Mucosa of descending colon (tissue), 3 donors: Measurements from ENCODE around the gene SCGB1D1. TPM values are rescaled to one million over a fixed set of nuclear protein-coding genes. Genes with fewer than 3 reads are reported as not detected.

ENCODE experiments used
- ATAC-seq: fragments of 200-7000 bp; cut with Tn5 transposase; one replicate; pipeline ENCODE4 v1.9.1; 2020; ENCODE audit warnings: mild to moderate bottlenecking, moderate library complexity
- DNase-seq, 3 donors: peaks; one replicate each; pipeline ENCODE4 v3.0.0-alpha.2; 2020
- H3K36me3 ChIP-seq: fragments of 200-600 bp; one replicate; pipeline ENCODE4 v1.8.0; 2021; ENCODE audit warnings: low read depth, mild to moderate bottlenecking
- H3K4me1 ChIP-seq: fragments of 200-600 bp; one replicate; pipeline ENCODE4 v1.8.0; 2021; ENCODE audit warnings: low read depth, mild to moderate bottlenecking
- H3K4me3 ChIP-seq: fragments of 200-600 bp; one replicate; pipeline ENCODE4 v1.8.0; 2021; ENCODE audit warnings: mild to moderate bottlenecking
- H3K9me3 ChIP-seq: fragments of 200-600 bp; one replicate; pipeline ENCODE4 v1.8.0; 2021; ENCODE audit warnings: mild to moderate bottlenecking
- CTCF ChIP-seq: fragments of 200-600 bp; IDR thresholded peaks from one replicate; pipeline ENCODE4 v1.8.0; 2022; ENCODE audit warnings: antibody characterized with exemption, mild to moderate bottlenecking
- intact Hi-C, 2 donors: fragments of 100-400 bp; cut with DNase I in 1 of 2; cut with micrococcal nuclease in 1 of 2; formaldehyde crosslinking; loops; one replicate each; pipeline versions ENCODE4 v1.11.0 to v1.11.1; 2022; cut with DNase I, micrococcal nuclease
- total RNA-seq, 3 donors: library from RNA; stranded (reverse); fragmentation: NEBNext Ultra II Directional in 2 of 3; extraction: Animal tissue kit (Norgen Biotek cat#: 25700) in 2 of 3; gene quantifications; one replicate each; pipeline versions ENCODE4 v1.2.1 to v1.2.4, GENCODE V29; 2021 to 2023
- donor health status: DM: no; HTN: no; CAD: no; lungs with moderate emphysema.
- donor health status: DM: no; HTN: no; CAD: no.
- donor health status: DM: no; HTN: yes; CAD: no.

The SCGB1D1 gene
- total RNA-seq, 3 donors from 2014 or later, result not detected

GRCh38 chr11:62148271-62148980 lies 41.6 kb upstream of the SCGB1D1 start:
- Histone ChIP-seq H3K36me3 (peaks cover 2% of the 10 kb centered on the region), H3K4me1 (no peaks in the 10 kb centered on the region), H3K9me3 (no peaks in the 10 kb centered on the region), H3K4me3 (no peak overlapping the region)
- intact Hi-C loops, result no loop called here
- DNase-seq (no peak), ATAC-seq (no peak)
- TF ChIP-seq CTCF, result no peak

- H3K4me1 ChIP-seq, result no peaks in the 10 kb centered on the region
- no peak for ATAC-seq
Observed at GRCh38 chr11:62149986-62150886, 39.8 kb upstream of the SCGB1D1 start.

GRCh38 chr11:62150887-62151736 lies 38.9 kb upstream of the SCGB1D1 start:
- no peak overlapping the region for H3K4me3 ChIP-seq
- intact Hi-C loops, result no loop called here

More at GRCh38 chr11:62149986-62150886, 39.8 kb upstream of the SCGB1D1 start:
- DNase-seq, result no peak
- intact Hi-C loops, result no loop called here
- Histone ChIP-seq H3K9me3 (no peaks in the 10 kb centered on the region), H3K36me3 (peaks cover 2% of the 10 kb centered on the region), H3K4me3 (no peak overlapping the region)
- no peak for TF ChIP-seq CTCF

GRCh38 chr11:62151737-62152102 lies 38.3 kb upstream of the SCGB1D1 start:
- ATAC-seq, result no peak
- no peaks in the 10 kb centered on the region for H3K4me1 ChIP-seq
- intact Hi-C loops, result no loop called here
- no peak overlapping the region for H3K4me3 ChIP-seq
- TF ChIP-seq CTCF, result no peak
- no peaks in the 10 kb centered on the region for H3K9me3 ChIP-seq
- peaks cover 2% of the 10 kb centered on the region for H3K36me3 ChIP-seq
- DNase-seq, result no peak

More at GRCh38 chr11:62150887-62151736, 38.9 kb upstream of the SCGB1D1 start:
- TF ChIP-seq CTCF, result no peak
- DNase-seq, result no peak
- Histone ChIP-seq H3K36me3 (peaks cover 2% of the 10 kb centered on the region), H3K9me3 (no peaks in the 10 kb centered on the region), H3K4me1 (no peaks in the 10 kb centered on the region)
- ATAC-seq, result no peak

DNA sequence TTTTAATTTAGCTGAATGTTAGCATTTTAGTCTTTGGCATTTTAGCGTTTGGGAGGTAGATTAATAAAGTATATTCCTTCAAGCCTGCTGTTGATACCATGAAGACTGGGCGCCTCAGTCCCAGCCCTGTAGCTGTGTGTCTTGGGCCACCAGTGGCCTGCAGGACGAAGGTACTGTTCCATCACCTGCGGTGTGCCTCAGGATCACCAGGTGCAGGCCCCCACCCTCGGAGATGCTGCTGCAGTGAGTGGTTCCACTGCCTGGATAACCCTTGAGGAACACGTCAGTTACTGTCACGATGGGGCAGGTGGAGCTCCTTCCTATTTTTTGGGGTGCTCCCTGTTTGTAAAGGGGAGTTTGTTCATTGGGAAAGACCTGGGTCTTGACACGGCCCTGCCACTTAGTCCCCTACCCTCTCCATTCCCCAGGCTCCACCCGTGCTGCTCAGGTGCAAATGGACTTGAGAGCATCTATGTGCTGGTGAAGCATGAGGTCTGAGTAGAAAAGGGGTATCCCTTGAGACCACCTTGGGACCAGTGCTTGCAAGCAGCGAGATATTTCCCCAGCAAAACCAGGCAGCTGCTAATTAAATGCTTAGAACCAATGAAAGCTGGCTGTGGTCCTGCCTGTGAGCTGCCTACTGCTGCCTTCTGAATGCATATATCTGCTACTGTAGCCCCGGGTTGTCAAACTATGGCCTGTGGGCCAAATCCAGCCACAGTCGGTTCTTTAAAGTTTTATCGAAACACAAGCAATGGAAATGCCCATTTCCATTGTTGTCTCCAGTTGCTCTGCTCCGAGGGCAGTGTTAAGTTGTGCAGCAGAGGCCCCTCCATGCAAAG lies 37.5 kb upstream of the SCGB1D1 start:
- no peaks in the 10 kb centered on the region for H3K4me1 ChIP-seq
- H3K4me3 ChIP-seq, result no peak overlapping the region
- intact Hi-C loops, result no loop called here
- TF ChIP-seq CTCF, result no peak
- ATAC-seq (no peak), DNase-seq (no peak)
- no peaks in the 10 kb centered on the region for H3K9me3 ChIP-seq
- peaks cover 2% of the 10 kb centered on the region for H3K36me3 ChIP-seq
